Measurements from ENCODE around the gene KRT33B. TPM values are rescaled to one million over a fixed set of nuclear protein-coding genes. Genes with fewer than 3 reads are reported as not detected.

The KRT33B gene
- total and polyA plus RNA-seq, 4 donors: not detected

DNA sequence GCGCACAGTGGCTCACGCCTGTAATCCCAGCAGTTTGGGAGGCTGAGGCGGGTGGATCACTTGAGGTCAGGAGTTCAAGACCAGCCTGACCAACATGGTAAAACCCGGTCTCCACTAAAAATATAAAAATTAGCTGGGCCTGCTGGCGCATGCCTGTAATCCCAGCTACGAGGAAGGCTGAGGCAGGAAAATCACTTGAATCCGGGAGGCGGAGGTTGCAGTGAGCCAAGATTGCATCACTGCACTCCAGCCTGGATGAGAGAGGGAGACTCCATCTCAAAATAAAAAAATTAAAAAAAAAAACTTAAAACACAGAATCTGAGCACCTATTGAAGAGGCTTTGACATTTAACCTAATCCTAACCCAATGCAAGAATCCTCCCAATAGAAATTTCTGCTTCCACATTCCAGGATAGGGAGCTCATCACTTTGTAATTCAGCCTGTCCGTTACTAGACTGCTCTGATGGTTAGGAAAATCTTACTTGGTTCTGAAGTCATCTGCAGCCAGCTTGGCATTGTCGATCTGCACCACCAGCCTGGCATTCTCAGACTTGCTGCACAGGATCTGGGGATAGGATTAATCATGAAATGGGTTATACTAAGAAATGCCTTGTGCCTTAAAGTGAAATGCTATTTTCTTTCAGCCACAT is 2.1 kb downstream of the KRT33B start:
- ATAC-seq (ENCODE audit: insufficient read depth, low FRiP score) (no peak), DNase-seq (no peak)
- H3K9ac ChIP-seq (ENCODE audit: insufficient read depth in 1 of 2, low read length in 2 of 2): no peak overlapping the region
- 79 to 83% methylated on average over 10 of the region's 10 CpGs for WGBS, 2 donors
- TF ChIP-seq, protein P1, sequence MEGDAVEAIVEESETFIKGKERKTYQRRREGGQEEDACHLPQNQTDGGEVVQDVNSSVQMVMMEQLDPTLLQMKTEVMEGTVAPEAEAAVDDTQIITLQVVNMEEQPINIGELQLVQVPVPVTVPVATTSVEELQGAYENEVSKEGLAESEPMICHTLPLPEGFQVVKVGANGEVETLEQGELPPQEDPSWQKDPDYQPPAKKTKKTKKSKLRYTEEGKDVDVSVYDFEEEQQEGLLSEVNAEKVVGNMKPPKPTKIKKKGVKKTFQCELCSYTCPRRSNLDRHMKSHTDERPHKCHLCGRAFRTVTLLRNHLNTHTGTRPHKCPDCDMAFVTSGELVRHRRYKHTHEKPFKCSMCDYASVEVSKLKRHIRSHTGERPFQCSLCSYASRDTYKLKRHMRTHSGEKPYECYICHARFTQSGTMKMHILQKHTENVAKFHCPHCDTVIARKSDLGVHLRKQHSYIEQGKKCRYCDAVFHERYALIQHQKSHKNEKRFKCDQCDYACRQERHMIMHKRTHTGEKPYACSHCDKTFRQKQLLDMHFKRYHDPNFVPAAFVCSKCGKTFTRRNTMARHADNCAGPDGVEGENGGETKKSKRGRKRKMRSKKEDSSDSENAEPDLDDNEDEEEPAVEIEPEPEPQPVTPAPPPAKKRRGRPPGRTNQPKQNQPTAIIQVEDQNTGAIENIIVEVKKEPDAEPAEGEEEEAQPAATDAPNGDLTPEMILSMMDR (IDR thresholded peaks at IDR 0.05; ENCODE audit: control extremely low read depth, extremely low read depth): no peak
- no peaks in the 10 kb centered on the region for H3K4me1 ChIP-seq (ENCODE audit: control insufficient read depth in 5 of 5, insufficient read depth in 5 of 5, low read length in 5 of 5)
- H3K36me3 ChIP-seq (ENCODE audit: control insufficient read depth in 4 of 4, insufficient read depth in 4 of 4, low read length in 4 of 4): no peaks in the 10 kb centered on the region
- H3K9me3 ChIP-seq (ENCODE audit: control insufficient read depth in 4 of 4, insufficient read depth in 3 of 4, low read length in 3 of 4): no peaks in the 10 kb centered on the region
- no peak overlapping the region for H3K27ac ChIP-seq (ENCODE audit: low read depth in 1 of 2, low read length in 1 of 2)
- H3K4me3 ChIP-seq: no peak overlapping the region
- no peaks in the 10 kb centered on the region for H3K27me3 ChIP-seq (ENCODE audit: control insufficient read depth in 3 of 3, insufficient read depth in 3 of 3, low read length in 2 of 3)

DNA sequence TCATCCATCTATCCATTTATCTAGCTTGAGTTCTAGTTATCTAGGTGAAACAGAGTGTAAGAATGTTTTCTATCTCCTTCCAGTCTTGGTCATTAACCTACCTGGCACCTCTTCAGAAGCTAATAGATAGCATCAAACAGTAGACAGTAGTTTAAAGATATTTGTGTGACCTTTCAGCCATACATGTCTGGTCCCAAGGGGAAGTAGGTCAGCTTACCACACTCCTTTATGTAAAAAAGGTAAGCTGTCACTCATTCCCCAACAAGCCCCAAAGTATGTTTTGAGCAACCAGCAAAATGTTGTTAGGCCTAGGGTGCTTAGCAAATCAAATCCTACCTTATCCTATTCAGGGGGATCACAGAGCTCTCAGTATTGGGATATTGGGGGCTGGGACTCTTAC is 3.5 kb downstream of the KRT33B start:
- TF ChIP-seq, protein P1 (IDR thresholded peaks at IDR 0.05; ENCODE audit: control extremely low read depth, extremely low read depth): no peak
- DNase-seq (no peak), ATAC-seq (ENCODE audit: insufficient read depth, low FRiP score) (no peak)
- Histone ChIP-seq H3K27ac (ENCODE audit: low read depth in 1 of 2, low read length in 1 of 2) (no peak overlapping the region), H3K27me3 (ENCODE audit: control insufficient read depth in 3 of 3, insufficient read depth in 3 of 3, low read length in 2 of 3) (peaks cover 0 to 4% (median 0%) of the 10 kb centered on the region in 3 donors), H3K4me1 (ENCODE audit: control insufficient read depth in 5 of 5, insufficient read depth in 5 of 5, low read length in 5 of 5) (no peaks in the 10 kb centered on the region), H3K9me3 (ENCODE audit: control insufficient read depth in 4 of 4, insufficient read depth in 3 of 4, low read length in 3 of 4) (peaks cover 0 to 2% (median 0%) of the 10 kb centered on the region in 4 donors), H3K9ac (ENCODE audit: insufficient read depth in 1 of 2, low read length in 2 of 2) (no peak overlapping the region), H3K4me3 (no peak overlapping the region), H3K36me3 (ENCODE audit: control insufficient read depth in 4 of 4, insufficient read depth in 4 of 4, low read length in 4 of 4) (no peaks in the 10 kb centered on the region)

DNA sequence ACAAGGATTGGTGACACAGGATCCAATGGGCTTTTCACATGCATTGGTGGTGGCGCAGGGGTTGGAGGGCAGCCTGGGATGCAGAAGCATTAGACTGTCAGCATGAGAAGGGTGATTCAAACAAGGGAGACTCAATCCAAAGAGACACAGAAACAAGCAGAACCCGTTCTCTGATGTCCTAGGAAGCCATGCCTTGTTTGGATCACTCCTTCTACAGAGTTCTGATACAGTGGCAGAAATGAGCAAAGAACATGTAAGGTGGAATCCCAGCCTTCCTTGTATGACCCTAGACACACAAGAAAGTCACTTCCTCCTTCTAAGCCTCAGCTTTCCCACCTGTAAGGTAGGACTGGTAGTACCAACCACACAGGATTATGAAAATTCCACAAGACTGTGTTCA is 5.7 kb downstream of the KRT33B start:
- Histone ChIP-seq H3K36me3 (ENCODE audit: control insufficient read depth in 4 of 4, insufficient read depth in 4 of 4, low read length in 4 of 4) (no peaks in the 10 kb centered on the region), H3K9me3 (ENCODE audit: control insufficient read depth in 4 of 4, insufficient read depth in 3 of 4, low read length in 3 of 4) (peaks cover 0 to 4% (median 0%) of the 10 kb centered on the region in 4 donors), H3K4me1 (ENCODE audit: control insufficient read depth in 5 of 5, insufficient read depth in 5 of 5, low read length in 5 of 5) (no peaks in the 10 kb centered on the region), H3K9ac (ENCODE audit: insufficient read depth in 1 of 2, low read length in 2 of 2) (no peak overlapping the region), H3K27me3 (ENCODE audit: control insufficient read depth in 3 of 3, insufficient read depth in 3 of 3, low read length in 2 of 3) (peaks cover 0 to 4% (median 0%) of the 10 kb centered on the region in 3 donors), H3K4me3 (no peak overlapping the region), H3K27ac (ENCODE audit: low read depth in 1 of 2, low read length in 1 of 2) (no peak overlapping the region)
- no peak for DNase-seq
- no peak for ATAC-seq (ENCODE audit: insufficient read depth, low FRiP score)
- 88 to 91% methylated on average over 2 of the region's 2 CpGs for WGBS, 2 donors
- TF ChIP-seq, protein P1 (IDR thresholded peaks at IDR 0.05; ENCODE audit: control extremely low read depth, extremely low read depth): no peak

Measured in lung (tissue), 12 donors.